ENCODE results near the gene TNNI2. TPM values are rescaled to one million over a fixed set of nuclear protein-coding genes. Genes with fewer than 3 reads are reported as not detected.

The TNNI2 gene
- total and polyA plus RNA-seq, 10 of the 15 experiments (the other 5 are each of a cell fraction or from before 2014, with no cell fraction given): 0.14 to 0.79 (median 0.37) TPM; not detected in 4

DNA sequence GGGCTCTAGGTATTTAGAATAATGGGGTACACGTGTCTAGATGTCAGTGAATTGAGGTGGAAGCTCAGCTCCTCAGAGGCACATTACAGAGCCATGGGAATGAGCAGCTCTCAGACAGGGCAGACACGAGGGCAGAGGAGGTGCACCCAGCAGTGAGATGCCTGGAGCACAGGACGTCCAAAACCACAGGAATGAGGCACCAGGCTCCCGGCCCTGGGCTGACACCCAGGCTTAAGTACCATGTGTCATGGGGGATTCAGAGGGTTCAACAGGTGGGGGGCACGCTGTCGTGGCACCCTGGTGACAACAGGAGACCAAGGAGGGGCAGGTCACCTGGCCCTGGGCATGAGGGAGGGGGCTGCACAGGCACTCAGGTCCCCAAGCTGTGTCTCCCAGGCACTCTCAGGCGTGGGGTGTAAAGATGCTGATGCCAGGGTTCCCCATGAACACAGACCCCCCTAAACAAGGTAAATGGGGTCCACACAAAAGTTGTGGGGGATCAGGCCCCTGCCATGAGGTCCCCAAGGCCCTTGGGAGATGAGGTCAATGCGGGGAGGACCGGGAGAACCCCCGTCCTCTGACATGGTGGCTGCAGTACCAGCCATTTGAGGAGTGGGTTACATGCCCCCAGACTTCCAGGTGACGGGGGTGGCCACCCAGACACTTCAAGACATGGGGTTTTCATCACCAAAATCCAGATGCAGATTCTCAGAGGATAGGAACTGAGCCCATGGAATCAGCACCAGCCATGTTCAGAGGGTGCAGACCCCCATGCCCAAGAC, 9.6 kb upstream of the TNNI2 start:
- BruUV-seq (replicated peaks): no TSS peak
- ChIA-PET POLR2A (no interaction called here), RAD21 (ENCODE audit: unreplicated experiment) (interaction anchor here (0.9 to 1.6 kb wide), 2 partner anchors 135 to 176 kb away, joined by 4 to 6 read pairs; no protein-coding TSS in a partner anchor), CTCF (interaction anchor here (6.3 to 7.9 kb wide), 2 partner anchors 136 to 176 kb away, joined by 56 to 187 read pairs; no protein-coding TSS in a partner anchor), SMC1A (ENCODE audit: uncharacterized antibody, unreplicated experiment) (interaction anchor here (5.9 kb wide), 1 partner anchor 135 kb away, joined by 65 read pairs; no protein-coding TSS in a partner anchor)
- no peak overlapping the region for H3K9ac ChIP-seq (ENCODE audit: control insufficient read depth, insufficient read depth, low read length)
- no peak overlapping the region for H3K4me2 ChIP-seq (ENCODE audit: control insufficient read depth, insufficient read depth)
- H3K4me1 ChIP-seq (ENCODE audit: control insufficient read depth, insufficient read depth, low read length): no peaks in the 10 kb centered on the region
- intact Hi-C loops (cut with micrococcal nuclease; ENCODE audit: unreplicated experiment): no loop called here
- DNase-seq (ENCODE audit: low read depth, low spot score) (no peak), FAIRE-seq (no peak), ATAC-seq (no peak)
- TF ChIP-seq SIX5 (IDR thresholded peaks at IDR 0.05; ENCODE audit: low read depth, low read length, severe bottlenecking) (no peak), RELA (IDR thresholded peaks at IDR 0.05; ENCODE audit: borderline replicate concordance, partially characterized antibody) (no peak), NRF1 (conservative IDR thresholded peaks at IDR 0.05; ENCODE audit: low read depth, low read length) (no peak), RB1 (IDR thresholded peaks at IDR 0.05; ENCODE audit: borderline replicate concordance) (no peak), LARP7 (IDR thresholded peaks at IDR 0.05) (no peak)
- TF ChIP-seq, protein P1, sequence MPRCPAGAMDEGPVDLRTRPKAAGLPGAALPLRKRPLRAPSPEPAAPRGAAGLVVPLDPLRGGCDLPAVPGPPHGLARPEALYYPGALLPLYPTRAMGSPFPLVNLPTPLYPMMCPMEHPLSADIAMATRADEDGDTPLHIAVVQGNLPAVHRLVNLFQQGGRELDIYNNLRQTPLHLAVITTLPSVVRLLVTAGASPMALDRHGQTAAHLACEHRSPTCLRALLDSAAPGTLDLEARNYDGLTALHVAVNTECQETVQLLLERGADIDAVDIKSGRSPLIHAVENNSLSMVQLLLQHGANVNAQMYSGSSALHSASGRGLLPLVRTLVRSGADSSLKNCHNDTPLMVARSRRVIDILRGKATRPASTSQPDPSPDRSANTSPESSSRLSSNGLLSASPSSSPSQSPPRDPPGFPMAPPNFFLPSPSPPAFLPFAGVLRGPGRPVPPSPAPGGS (IDR thresholded peaks at IDR 0.05; ENCODE audit: borderline replicate concordance, insufficient read depth, low read depth, low read length, poor library complexity, severe bottlenecking): no peak
- no peaks in the 10 kb centered on the region for H3K79me2 ChIP-seq (ENCODE audit: control insufficient read depth, insufficient read depth, low read length)
- in situ Hi-C loops (cut with MboI): no loop called here
- no peak overlapping the region for H3K4me3 ChIP-seq
- H4K20me1 ChIP-seq (ENCODE audit: control insufficient read depth, insufficient read depth): no peaks in the 10 kb centered on the region
- no peak overlapping the region for H3K27ac ChIP-seq (ENCODE audit: control insufficient read depth, insufficient read depth)
- no peaks in the 10 kb centered on the region; a peak in 2 of 4 replicates for H3K27me3 ChIP-seq (replicated peaks in 1 of 2; ENCODE audit: control insufficient read depth in 2 of 2, insufficient read depth in 2 of 2, low read length in 1 of 2)
- H2AFZ ChIP-seq (ENCODE audit: control insufficient read depth, low read depth, low read length): no peak overlapping the region
- no peaks in the 10 kb centered on the region for H3K9me3 ChIP-seq (replicated peaks; ENCODE audit: control insufficient read depth, insufficient read depth, low read length)
- no peaks in the 10 kb centered on the region for H3K36me3 ChIP-seq (ENCODE audit: control insufficient read depth in 2 of 2, insufficient read depth in 2 of 2, low read length in 1 of 2)
- WGBS (ENCODE audit: insufficient coverage, insufficient replicate concordance, low lambda C conversion rate, missing lambda C conversion rate): 5% methylated on average over 11 of the region's 11 CpGs
